Sigmoid colon (tissue), 7 donors: ENCODE measurements around the gene TOX3. TPM values are rescaled to one million over a fixed set of nuclear protein-coding genes. Genes with fewer than 3 reads are reported as not detected.

Source experiments
- DNase-seq: peaks from one replicate; pipeline ENCODE4 v3.0.0-alpha.2; 2019
- H3K27ac ChIP-seq, 4 donors: fragments of 200-600 bp; sonication (generic); one replicate each; pipeline ENCODE4 v1.5.1; 2016 to 2019; ENCODE audit warnings: mild to moderate bottlenecking in 1 of 4
- H3K27me3 ChIP-seq, 3 donors: fragments of 200-600 bp; sonication (generic); one replicate each; pipeline ENCODE4 v1.5.1; 2019; ENCODE audit warnings: mild to moderate bottlenecking in 1 of 3
- H3K36me3 ChIP-seq, 4 donors: fragments of 200-600 bp; sonication (generic); one replicate each; pipeline ENCODE4 v1.5.1; 2016 to 2019
- H3K4me1 ChIP-seq, 4 donors: fragments of 200-600 bp; sonication (generic); one replicate each; pipeline ENCODE4 v1.5.1; 2017 to 2019
- H3K4me3 ChIP-seq, 4 donors: fragments of 200-600 bp; sonication (generic); one replicate each; pipeline ENCODE4 v1.5.1; 2017 to 2019; ENCODE audit warnings: mild to moderate bottlenecking in 2 of 4, moderate library complexity in 1 of 4
- H3K9me3 ChIP-seq, 4 donors: fragments of 200-600 bp in 3 of 4; sonication (generic) in 3 of 4; one replicate each; pipeline versions ENCODE4 v1.5.1 to v1.6.1; 2013 to 2019
- EP300 ChIP-seq, 4 donors: sonication (generic); formaldehyde crosslinking; IDR thresholded peaks; one replicate each; pipeline ENCODE4 v1.6.1; 2017; ENCODE audit warnings: antibody characterized with exemption in 4 of 4
- POLR2A ChIP-seq, 2 donors: fragments of 450-650 bp; IDR thresholded peaks; one replicate each; pipeline ENCODE4 v1.6.1; 2016; ENCODE audit warnings: antibody characterized with exemption in 2 of 2, mild to moderate bottlenecking in 2 of 2, moderate library complexity in 2 of 2
- POLR2AphosphoS5 ChIP-seq, 4 donors: sonication (generic); formaldehyde crosslinking; IDR thresholded peaks; one replicate each; pipeline ENCODE4 v1.6.1; 2017; ENCODE audit warnings: antibody characterized with exemption in 4 of 4
- WGBS, 2 donors: extraction: QIAGEN DNeasy Blood & Tissue Kit; methylation state at CpG; one replicate each; pipeline ENCODE4 v1.1.7; 2013; 5-methylcytosine and 5-hydroxymethylcytosine counted together
- intact Hi-C: fragments of 100-400 bp; cut with DNase I; formaldehyde crosslinking; loops from one replicate; pipeline ENCODE4 v1.15.1; 2023
- polyA plus RNA-seq, 3 donors: library from polyadenylated mRNA; stranded (reverse); fragments of 200-250 nt; gene quantifications; one replicate each; pipeline ENCODE4 v1.2.3, GENCODE V29; 2013
- total RNA-seq, 4 donors: library from RNA; depleted of rRNA; stranded (reverse); fragments of >200 nt; gene quantifications; one replicate each; pipeline ENCODE4 v1.1.0, GENCODE V29; 2016
- TF ChIP-seq, protein P1 (sequence below), 4 experiments: fragments of 450-650 bp in 3 of 4; fragments of 200-600 bp in 1 of 4; IDR thresholded peaks; one replicate each; pipeline ENCODE4 v1.5.1; 2016 to 2019; ENCODE audit warnings: antibody characterized with exemption in 4 of 4, mild to moderate bottlenecking in 3 of 4, moderate library complexity in 2 of 4
- donor health status: healthy with polysubstance abuse.
- donor health status: Bipolar disorder and iron deficiency.
- donor health status: healthy.

The TOX3 gene
- total and polyA plus RNA-seq, 7 donors, result 0.28 to 18.0 (median 7.1) TPM; not detected in 1

GRCh38 chr16:52487849-52488457, 59.0 kb downstream of the TOX3 start:
- Histone ChIP-seq H3K27ac (no peak overlapping the region), H3K9me3 (no peaks in the 10 kb centered on the region), H3K4me3 (no peak overlapping the region), H3K36me3 (no peaks in the 10 kb centered on the region), H3K4me1 (no peaks in the 10 kb centered on the region), H3K27me3 (no peaks in the 10 kb centered on the region)
- DNase-seq, result no peak
- intact Hi-C loops, result no loop called here
- WGBS, 2 donors, result 26 to 51% methylated on average over 1 of the region's 1 CpG
- TF ChIP-seq POLR2AphosphoS5 (IDR thresholded peaks at IDR 0.05), result no peak
- no peak for TF ChIP-seq POLR2A (IDR thresholded peaks at IDR 0.05)
- no peak for TF ChIP-seq EP300 (IDR thresholded peaks at IDR 0.05)
- TF ChIP-seq, protein P1, sequence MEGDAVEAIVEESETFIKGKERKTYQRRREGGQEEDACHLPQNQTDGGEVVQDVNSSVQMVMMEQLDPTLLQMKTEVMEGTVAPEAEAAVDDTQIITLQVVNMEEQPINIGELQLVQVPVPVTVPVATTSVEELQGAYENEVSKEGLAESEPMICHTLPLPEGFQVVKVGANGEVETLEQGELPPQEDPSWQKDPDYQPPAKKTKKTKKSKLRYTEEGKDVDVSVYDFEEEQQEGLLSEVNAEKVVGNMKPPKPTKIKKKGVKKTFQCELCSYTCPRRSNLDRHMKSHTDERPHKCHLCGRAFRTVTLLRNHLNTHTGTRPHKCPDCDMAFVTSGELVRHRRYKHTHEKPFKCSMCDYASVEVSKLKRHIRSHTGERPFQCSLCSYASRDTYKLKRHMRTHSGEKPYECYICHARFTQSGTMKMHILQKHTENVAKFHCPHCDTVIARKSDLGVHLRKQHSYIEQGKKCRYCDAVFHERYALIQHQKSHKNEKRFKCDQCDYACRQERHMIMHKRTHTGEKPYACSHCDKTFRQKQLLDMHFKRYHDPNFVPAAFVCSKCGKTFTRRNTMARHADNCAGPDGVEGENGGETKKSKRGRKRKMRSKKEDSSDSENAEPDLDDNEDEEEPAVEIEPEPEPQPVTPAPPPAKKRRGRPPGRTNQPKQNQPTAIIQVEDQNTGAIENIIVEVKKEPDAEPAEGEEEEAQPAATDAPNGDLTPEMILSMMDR (IDR thresholded peaks at IDR 0.05), result no peak

DNA sequence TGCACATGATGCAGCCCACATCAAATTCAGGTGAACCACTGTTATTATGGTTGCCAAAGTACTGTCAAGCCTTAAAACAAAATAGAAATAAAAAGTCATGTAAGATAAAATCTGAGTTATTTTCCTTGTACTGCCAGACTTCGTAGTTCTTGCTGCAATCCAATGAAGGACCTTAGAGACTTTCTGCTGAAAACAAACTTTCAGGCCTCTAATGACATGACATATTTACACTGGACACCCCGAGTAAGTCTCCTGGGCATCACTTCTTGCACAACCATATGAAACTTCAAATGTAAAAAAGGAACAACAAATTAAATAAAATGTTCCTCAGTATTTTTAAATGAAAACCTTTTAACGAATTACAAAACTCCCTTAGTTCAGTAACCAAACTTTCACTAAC, 66.7 kb downstream of the TOX3 start:
- Histone ChIP-seq H3K27me3 (no peaks in the 10 kb centered on the region), H3K4me1 (no peaks in the 10 kb centered on the region), H3K9me3 (no peaks in the 10 kb centered on the region), H3K36me3 (no peaks in the 10 kb centered on the region), H3K4me3 (no peak overlapping the region), H3K27ac (no peak overlapping the region)
- TF ChIP-seq POLR2AphosphoS5 (IDR thresholded peaks at IDR 0.05) (no peak), POLR2A (IDR thresholded peaks at IDR 0.05) (no peak), EP300 (IDR thresholded peaks at IDR 0.05) (no peak)
- TF ChIP-seq, protein P1 (IDR thresholded peaks at IDR 0.05), result no peak
- intact Hi-C loops, result no loop called here
- WGBS, 2 donors, result 60 to 75% methylated on average over 3 of the region's 3 CpGs
- no peak for DNase-seq

- Histone ChIP-seq H3K36me3 (no peaks in the 10 kb centered on the region), H3K27me3 (no peaks in the 10 kb centered on the region), H3K9me3 (peaks cover 0 to 3% (median 0%) of the 10 kb centered on the region in 4 donors), H3K27ac (no peak overlapping the region), H3K4me1 (no peaks in the 10 kb centered on the region), H3K4me3 (no peak overlapping the region)
- intact Hi-C loops, result no loop called here
- TF ChIP-seq POLR2AphosphoS5 (IDR thresholded peaks at IDR 0.05), result no peak
- TF ChIP-seq, protein P1 (IDR thresholded peaks at IDR 0.05), result no peak
- TF ChIP-seq POLR2A (IDR thresholded peaks at IDR 0.05), result no peak
- TF ChIP-seq EP300 (IDR thresholded peaks at IDR 0.05), result no peak
- 79 to 89% methylated on average over 2 of the region's 2 CpGs for WGBS, 2 donors
- DNase-seq, result no peak
Observed at GRCh38 chr16:52476111-52476510, 70.8 kb downstream of the TOX3 start.

DNA sequence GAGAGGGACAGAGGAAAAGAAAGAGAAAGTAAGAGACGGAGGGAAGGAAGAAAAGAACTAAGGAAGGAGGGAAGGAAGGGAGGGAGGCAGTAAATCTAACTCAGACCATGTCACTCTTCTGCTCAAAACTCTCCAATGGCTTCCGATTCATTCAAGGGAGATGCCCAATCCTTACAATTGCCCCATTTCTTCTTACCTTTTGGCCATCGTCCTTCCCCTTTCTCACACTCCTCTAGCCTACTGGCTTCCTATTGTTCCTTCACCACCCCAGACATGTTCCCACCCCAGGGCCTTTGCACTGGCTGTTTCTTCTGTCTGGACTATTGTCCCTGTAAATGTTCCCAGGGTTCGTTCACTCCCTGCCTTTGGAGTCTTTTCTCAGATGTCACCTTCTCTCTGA, 72.3 kb downstream of the TOX3 start:
- H3K27ac ChIP-seq, result no peak overlapping the region
- no peak for TF ChIP-seq POLR2AphosphoS5 (IDR thresholded peaks at IDR 0.05)
- TF ChIP-seq, protein P1 (IDR thresholded peaks at IDR 0.05), result no peak
- TF ChIP-seq EP300 (IDR thresholded peaks at IDR 0.05), result no peak
- TF ChIP-seq POLR2A (IDR thresholded peaks at IDR 0.05), result no peak
- peaks cover 0 to 3% (median 0%) of the 10 kb centered on the region in 4 donors for H3K9me3 ChIP-seq
- H3K36me3 ChIP-seq, result no peaks in the 10 kb centered on the region
- H3K4me1 ChIP-seq, result no peaks in the 10 kb centered on the region
- H3K27me3 ChIP-seq, result no peaks in the 10 kb centered on the region
- 87 to 88% methylated on average over 4 of the region's 4 CpGs for WGBS, 2 donors
- DNase-seq, result no peak
- intact Hi-C loops, result no loop called here
- no peak overlapping the region for H3K4me3 ChIP-seq

DNA sequence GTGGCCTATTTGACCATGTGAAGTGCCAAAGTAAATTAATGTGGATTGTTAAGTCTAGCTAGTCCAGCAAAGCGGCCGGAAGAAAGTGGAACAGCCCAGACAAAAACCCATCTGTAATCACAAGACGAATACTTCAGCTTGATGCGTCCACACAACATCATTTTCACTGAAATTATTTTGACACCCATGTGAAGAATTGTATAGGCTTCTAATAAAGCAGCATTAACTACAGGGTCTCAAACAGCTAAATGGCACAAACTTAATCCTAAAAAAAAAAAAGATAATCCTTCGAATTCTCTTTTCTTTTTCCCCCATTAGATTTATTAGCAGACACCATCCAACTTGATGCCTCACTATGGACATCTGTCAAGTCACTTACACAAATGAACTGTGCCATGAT, 73.8 kb downstream of the TOX3 start:
- no peak overlapping the region for H3K27ac ChIP-seq
- no peak for TF ChIP-seq EP300 (IDR thresholded peaks at IDR 0.05)
- TF ChIP-seq POLR2A (IDR thresholded peaks at IDR 0.05), result no peak
- TF ChIP-seq, protein P1 (IDR thresholded peaks at IDR 0.05), result no peak
- TF ChIP-seq POLR2AphosphoS5 (IDR thresholded peaks at IDR 0.05), result no peak
- peaks cover 0 to 3% (median 0%) of the 10 kb centered on the region in 4 donors for H3K9me3 ChIP-seq
- no peaks in the 10 kb centered on the region for H3K4me1 ChIP-seq
- 92 to 94% methylated on average over 5 of the region's 5 CpGs for WGBS, 2 donors
- H3K36me3 ChIP-seq, result no peaks in the 10 kb centered on the region
- no peak overlapping the region for H3K4me3 ChIP-seq
- H3K27me3 ChIP-seq, result no peaks in the 10 kb centered on the region
- intact Hi-C loops, result no loop called here
- DNase-seq, result no peak
